Loucy (cell line): ENCODE results near the gene MACROD1.

Source experiments
- EZH2phosphoT487 ChIP-seq: fragments of 200-600 bp; IDR thresholded peaks from 2 replicates; pipeline ENCODE4 v1.6.1; 2018; ENCODE audit warnings: antibody characterized with exemption, mild to moderate bottlenecking, moderate library complexity, borderline replicate concordance
- TF ChIP-seq, protein P1 (sequence below): fragments of 200-600 bp; sonication (generic); conservative IDR thresholded peaks from 2 replicates; pipeline ENCODE4 v1.5.1; 2014; ENCODE audit warnings: mild to moderate bottlenecking, antibody characterized with exemption, low read length

- TF ChIP-seq, protein P1, sequence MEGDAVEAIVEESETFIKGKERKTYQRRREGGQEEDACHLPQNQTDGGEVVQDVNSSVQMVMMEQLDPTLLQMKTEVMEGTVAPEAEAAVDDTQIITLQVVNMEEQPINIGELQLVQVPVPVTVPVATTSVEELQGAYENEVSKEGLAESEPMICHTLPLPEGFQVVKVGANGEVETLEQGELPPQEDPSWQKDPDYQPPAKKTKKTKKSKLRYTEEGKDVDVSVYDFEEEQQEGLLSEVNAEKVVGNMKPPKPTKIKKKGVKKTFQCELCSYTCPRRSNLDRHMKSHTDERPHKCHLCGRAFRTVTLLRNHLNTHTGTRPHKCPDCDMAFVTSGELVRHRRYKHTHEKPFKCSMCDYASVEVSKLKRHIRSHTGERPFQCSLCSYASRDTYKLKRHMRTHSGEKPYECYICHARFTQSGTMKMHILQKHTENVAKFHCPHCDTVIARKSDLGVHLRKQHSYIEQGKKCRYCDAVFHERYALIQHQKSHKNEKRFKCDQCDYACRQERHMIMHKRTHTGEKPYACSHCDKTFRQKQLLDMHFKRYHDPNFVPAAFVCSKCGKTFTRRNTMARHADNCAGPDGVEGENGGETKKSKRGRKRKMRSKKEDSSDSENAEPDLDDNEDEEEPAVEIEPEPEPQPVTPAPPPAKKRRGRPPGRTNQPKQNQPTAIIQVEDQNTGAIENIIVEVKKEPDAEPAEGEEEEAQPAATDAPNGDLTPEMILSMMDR, result no peak
- no peak for TF ChIP-seq EZH2phosphoT487
Measured at GRCh38 chr11:63996512-63996911, 169.4 kb downstream of the MACROD1 start.
